GM21786 (cell line): Measurements from ENCODE around the gene HOXD9.

Source experiments
- ATAC-seq: cut with Tn5 transposase; IDR thresholded peaks from one replicate; pipeline ENCODE4 v1.9.1; 2021; ENCODE audit not compliant: unreplicated experiment

Gene HOXD9

GRCh38 chr2:176164611-176165369 is 42.3 kb downstream of the HOXD9 start:
- ATAC-seq, result no peak

- no peak for ATAC-seq
These were observed 43.0 kb downstream of the HOXD9 start for GRCh38 chr2:176165370-176166050.

- ATAC-seq, result no peak
These were observed 43.8 kb downstream of the HOXD9 start for GRCh38 chr2:176166272-176166671.

GRCh38 chr2:176167398-176167797 is 44.9 kb downstream of the HOXD9 start:
- no peak for ATAC-seq

- ATAC-seq, result no peak
These were observed 46.7 kb downstream of the HOXD9 start for GRCh38 chr2:176169181-176169580.

GRCh38 chr2:176169711-176170110 is 47.2 kb downstream of the HOXD9 start:
- ATAC-seq, result no peak

GRCh38 chr2:176170602-176171305 is 48.2 kb downstream of the HOXD9 start:
- no peak for ATAC-seq

GRCh38 chr2:176171351-176172006 is 49.0 kb downstream of the HOXD9 start:
- ATAC-seq, result no peak

GRCh38 chr2:176172007-176172894 is 49.7 kb downstream of the HOXD9 start:
- ATAC-seq, result no peak

- ATAC-seq, result no peak
These were observed 50.5 kb downstream of the HOXD9 start for GRCh38 chr2:176172895-176173566.

GRCh38 chr2:176173567-176174381 is 51.3 kb downstream of the HOXD9 start:
- no peak for ATAC-seq

GRCh38 chr2:176174382-176174823 is 51.9 kb downstream of the HOXD9 start:
- no peak for ATAC-seq
